Vagina (tissue), 2 donors: ENCODE measurements around the gene ZNF558. TPM values are rescaled to one million over a fixed set of nuclear protein-coding genes. Genes with fewer than 3 reads are reported as not detected.

ENCODE experiments used
- DNase-seq, 2 donors: peaks; one replicate each; pipeline ENCODE4 v3.0.0-alpha.2; 2017; ENCODE audit errors: extremely low spot score in 2 of 2
- H3K27ac ChIP-seq: fragments of 200-600 bp; sonication (generic); one replicate; pipeline ENCODE4 v1.5.1; 2019
- H3K27me3 ChIP-seq: fragments of 200-600 bp; sonication (generic); one replicate; pipeline ENCODE4 v1.5.1; 2019
- H3K36me3 ChIP-seq, 2 donors: fragments of 200-600 bp; sonication (generic); one replicate each; pipeline ENCODE4 v1.5.1; 2017 to 2019
- H3K4me1 ChIP-seq: fragments of 200-600 bp; sonication (generic); one replicate; pipeline ENCODE4 v1.5.1; 2019
- H3K4me3 ChIP-seq, 2 donors: fragments of 200-600 bp; sonication (generic); 1 replicate in 1 of 2; 2 replicates in 1 of 2; pipeline ENCODE4 v1.5.1; 2016 to 2019
- H3K9me3 ChIP-seq: fragments of 200-600 bp; sonication (generic); one replicate; pipeline ENCODE4 v1.5.1; 2019
- CTCF ChIP-seq, 3 experiments: fragments of 450-650 bp in 2 of 3; fragments of 200-600 bp in 1 of 3; sonication (generic) in 1 of 3; IDR thresholded peaks; one replicate each; pipeline ENCODE4 v1.5.1; 2017 to 2019; ENCODE audit warnings: antibody characterized with exemption in 3 of 3, mild to moderate bottlenecking in 2 of 3, moderate library complexity in 2 of 3
- POLR2A ChIP-seq, 2 donors: fragments of 450-650 bp; IDR thresholded peaks; one replicate each; pipeline ENCODE4 v1.6.1; 2017; ENCODE audit warnings: antibody characterized with exemption in 2 of 2, mild to moderate bottlenecking in 2 of 2, moderate library complexity in 2 of 2
- POLR2AphosphoS5 ChIP-seq, 2 donors: sonication (generic); formaldehyde crosslinking; IDR thresholded peaks; one replicate each; pipeline ENCODE4 v1.9.0; 2017; ENCODE audit warnings: antibody characterized with exemption in 2 of 2, mild to moderate bottlenecking in 2 of 2, low read depth in 1 of 2; ENCODE audit not compliant: insufficient read depth in 1 of 2
- intact Hi-C: fragments of 100-400 bp; cut with DNase I; formaldehyde crosslinking; loops from one replicate; pipeline ENCODE4 v1.15.1; 2023
- total RNA-seq: library from RNA; depleted of rRNA; stranded (reverse); fragments of >200 nt; gene quantifications from one replicate; pipeline ENCODE4 v1.2.3, GENCODE V29; 2016

Gene ZNF558
- total RNA-seq = 23.8 TPM

DNA sequence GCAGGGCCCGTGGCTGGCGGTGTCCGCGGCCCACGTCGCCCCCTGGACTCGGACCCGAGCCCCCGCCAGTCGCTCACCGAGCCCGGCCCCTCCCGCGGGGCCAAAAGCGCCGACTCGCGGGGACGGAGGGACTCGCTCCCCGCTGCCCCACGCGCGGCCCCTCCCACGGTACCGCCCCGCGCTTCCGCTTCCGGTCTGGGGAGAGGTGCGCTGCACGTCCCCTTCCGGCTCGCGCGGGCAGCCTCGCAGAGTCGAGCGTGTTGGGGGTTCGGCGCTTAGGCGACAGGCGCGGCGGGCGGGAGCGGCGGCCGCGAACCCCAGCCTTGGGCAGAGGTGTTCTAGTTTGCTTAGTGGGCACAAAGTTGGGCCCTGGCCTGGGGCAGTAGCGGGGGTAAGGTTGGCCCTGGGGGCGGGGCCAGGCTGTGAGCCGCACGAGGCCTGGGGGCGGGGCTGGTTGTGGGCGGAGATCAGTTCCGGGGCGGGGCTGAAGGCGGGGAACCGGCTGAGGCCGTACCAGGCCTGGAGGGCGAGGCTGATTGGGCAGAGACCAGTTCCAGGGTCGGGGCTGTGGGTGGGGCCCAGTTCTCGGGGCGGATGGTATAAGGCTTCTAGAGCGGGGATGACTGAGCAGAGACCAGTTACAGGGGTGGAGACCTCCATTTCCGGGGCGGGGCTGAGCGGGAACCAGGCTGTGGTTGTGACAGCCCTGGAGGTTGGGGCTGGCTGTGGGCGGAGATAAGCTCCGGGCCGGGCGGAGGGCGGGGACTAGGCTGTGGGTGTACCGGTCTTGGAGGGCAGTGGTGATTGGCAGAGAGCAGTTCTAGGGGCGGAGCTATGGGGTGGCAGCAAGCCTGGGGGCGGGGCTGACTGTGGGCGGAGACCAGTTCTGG, at the start of gene ZNF558, which contains the start of gene MBD3L1:
Gene ZNF558 (minus strand): TSS at position 173 of the 890 bp plus-strand sequence. CDS start 9,645 bp downstream, outside the sequence.
Gene MBD3L1 (plus strand): TSS at position 246 of the 890 bp plus-strand sequence. CDS start 10,302 bp downstream, outside the sequence.
- TF ChIP-seq POLR2AphosphoS5 (IDR thresholded peaks at IDR 0.05; ENCODE audit: insufficient read depth in 1 of 2, low read depth in 1 of 2) (peak; percentile 20 to 82), POLR2A (IDR thresholded peaks at IDR 0.05) (peak in 1 of 2 donors; percentile 59), CTCF (IDR thresholded peaks at IDR 0.05) (peak in 1 of 3 experiments; percentile 17)
- peaks cover 8% of the 10 kb centered on the region for H3K4me1 ChIP-seq
- intact Hi-C loops = loop anchor here (5.0 kb wide), 1 partner anchor 960 kb away; no protein-coding TSS in a partner anchor
- H3K9me3 ChIP-seq = no peaks in the 10 kb centered on the region
- H3K27ac ChIP-seq = peak within 1 kb of the TSS; percentile 86
- DNase-seq = peak in 1 of 2 donors; percentile 98
- peak within 1 kb of the TSS; percentile 51 to 84 for H3K4me3 ChIP-seq
- peaks cover 0 to 3% of the 10 kb centered on the region in 2 donors for H3K36me3 ChIP-seq
- H3K27me3 ChIP-seq = no peaks in the 10 kb centered on the region

GRCh38 chr19:8881512-8881911, 49.4 kb upstream of the ZNF558 start:
- H3K4me3 ChIP-seq = no peak overlapping the region
- no peaks in the 10 kb centered on the region for H3K9me3 ChIP-seq
- TF ChIP-seq POLR2A (IDR thresholded peaks at IDR 0.05) = no peak
- TF ChIP-seq POLR2AphosphoS5 (IDR thresholded peaks at IDR 0.05; ENCODE audit: insufficient read depth in 1 of 2, low read depth in 1 of 2) = no peak
- TF ChIP-seq CTCF (IDR thresholded peaks at IDR 0.05) = no peak
- no peaks in the 10 kb centered on the region for H3K36me3 ChIP-seq
- H3K27me3 ChIP-seq = no peaks in the 10 kb centered on the region
- no peaks in the 10 kb centered on the region for H3K4me1 ChIP-seq
- no peak overlapping the region for H3K27ac ChIP-seq
- no peak for DNase-seq
- intact Hi-C loops = no loop called here

DNA sequence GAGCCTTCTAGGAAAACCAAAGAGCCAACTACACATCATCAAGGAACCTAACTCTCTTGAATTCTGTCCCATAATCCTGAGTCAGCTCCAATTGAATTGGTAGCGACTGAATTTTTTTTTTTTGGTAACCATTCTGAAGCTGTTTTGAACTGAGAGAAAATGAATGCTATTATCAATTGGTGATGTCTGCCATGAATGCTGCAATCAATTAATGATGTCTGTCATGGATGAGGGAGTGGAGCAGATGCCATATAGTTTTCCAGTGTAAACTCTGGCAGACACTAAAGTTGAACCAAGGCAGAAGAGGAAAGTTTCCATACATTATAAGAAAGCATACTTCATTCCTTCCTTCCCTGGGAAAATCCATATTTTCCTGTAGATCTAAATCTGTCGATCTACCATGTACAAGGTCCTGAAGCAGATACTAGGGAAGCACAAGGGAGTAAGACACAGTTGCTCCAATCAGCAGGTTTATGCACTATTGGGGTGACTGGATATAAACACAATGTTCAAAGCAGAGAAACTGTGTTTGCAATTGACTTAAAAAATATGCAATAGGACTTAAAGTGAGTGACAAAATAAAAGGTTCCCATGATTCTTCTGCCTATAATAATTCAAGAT, 48.9 kb upstream of the ZNF558 start:
- H3K36me3 ChIP-seq = no peaks in the 10 kb centered on the region
- intact Hi-C loops = no loop called here
- no peak for DNase-seq
- H3K4me1 ChIP-seq = no peaks in the 10 kb centered on the region
- no peaks in the 10 kb centered on the region for H3K9me3 ChIP-seq
- no peaks in the 10 kb centered on the region for H3K27me3 ChIP-seq
- H3K27ac ChIP-seq = no peak overlapping the region
- no peak for TF ChIP-seq POLR2AphosphoS5 (IDR thresholded peaks at IDR 0.05; ENCODE audit: insufficient read depth in 1 of 2, low read depth in 1 of 2)
- TF ChIP-seq POLR2A (IDR thresholded peaks at IDR 0.05) = no peak
- TF ChIP-seq CTCF (IDR thresholded peaks at IDR 0.05) = no peak
- H3K4me3 ChIP-seq = no peak overlapping the region

- Histone ChIP-seq H3K36me3 (no peaks in the 10 kb centered on the region), H3K9me3 (no peaks in the 10 kb centered on the region), H3K4me1 (no peaks in the 10 kb centered on the region), H3K27me3 (no peaks in the 10 kb centered on the region), H3K4me3 (no peak overlapping the region), H3K27ac (no peak overlapping the region)
- TF ChIP-seq CTCF (IDR thresholded peaks at IDR 0.05) (no peak), POLR2AphosphoS5 (IDR thresholded peaks at IDR 0.05; ENCODE audit: insufficient read depth in 1 of 2, low read depth in 1 of 2) (no peak), POLR2A (IDR thresholded peaks at IDR 0.05) (no peak)
- intact Hi-C loops = no loop called here
- DNase-seq = no peak
These were observed 46.0 kb upstream of the ZNF558 start for GRCh38 chr19:8877854-8878705.
